ENCODE results near the gene USF1.
A peak's percentile ranks its signal among the peaks of the same experiment; 100 is the strongest.

USF1 gene

GRCh38 chr1:161037661-161038522, 7.9 kb downstream of the USF1 start:
- TF ChIP-seq ZBTB7A (IDR thresholded peaks at IDR 0.05; ENCODE audit: low read depth) (0 out of 2 replicates have a peak, but pooled peaks have one; percentile 6), NFIC (IDR thresholded peaks at IDR 0.05) (peak; percentile 90), FOXM1 (IDR thresholded peaks at IDR 0.05; ENCODE audit: borderline replicate concordance, low read depth) (no peak), TEAD4 (IDR thresholded peaks at IDR 0.05) (0 out of 2 replicates have a peak, but pooled peaks have one; percentile 22)

GRCh38 chr1:161033751-161034150, 12.0 kb downstream of the USF1 start:
- TF ChIP-seq USF1 (IDR thresholded peaks at IDR 0.05), result no peak
- TF ChIP-seq CEBPB (IDR thresholded peaks at IDR 0.05), result no peak
- TF ChIP-seq TEAD4 (IDR thresholded peaks at IDR 0.05), result no peak
- no peak for TF ChIP-seq YY1 (IDR thresholded peaks at IDR 0.05; ENCODE audit: low read depth)
- TF ChIP-seq, protein P1, sequence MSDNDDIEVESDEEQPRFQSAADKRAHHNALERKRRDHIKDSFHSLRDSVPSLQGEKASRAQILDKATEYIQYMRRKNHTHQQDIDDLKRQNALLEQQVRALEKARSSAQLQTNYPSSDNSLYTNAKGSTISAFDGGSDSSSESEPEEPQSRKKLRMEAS (IDR thresholded peaks at IDR 0.05), result no peak
- TF ChIP-seq EP300 (IDR thresholded peaks at IDR 0.05; ENCODE audit: borderline replicate concordance), result no peak
- no peak for TF ChIP-seq NFIC (IDR thresholded peaks at IDR 0.05)
- TF ChIP-seq, protein P2, sequence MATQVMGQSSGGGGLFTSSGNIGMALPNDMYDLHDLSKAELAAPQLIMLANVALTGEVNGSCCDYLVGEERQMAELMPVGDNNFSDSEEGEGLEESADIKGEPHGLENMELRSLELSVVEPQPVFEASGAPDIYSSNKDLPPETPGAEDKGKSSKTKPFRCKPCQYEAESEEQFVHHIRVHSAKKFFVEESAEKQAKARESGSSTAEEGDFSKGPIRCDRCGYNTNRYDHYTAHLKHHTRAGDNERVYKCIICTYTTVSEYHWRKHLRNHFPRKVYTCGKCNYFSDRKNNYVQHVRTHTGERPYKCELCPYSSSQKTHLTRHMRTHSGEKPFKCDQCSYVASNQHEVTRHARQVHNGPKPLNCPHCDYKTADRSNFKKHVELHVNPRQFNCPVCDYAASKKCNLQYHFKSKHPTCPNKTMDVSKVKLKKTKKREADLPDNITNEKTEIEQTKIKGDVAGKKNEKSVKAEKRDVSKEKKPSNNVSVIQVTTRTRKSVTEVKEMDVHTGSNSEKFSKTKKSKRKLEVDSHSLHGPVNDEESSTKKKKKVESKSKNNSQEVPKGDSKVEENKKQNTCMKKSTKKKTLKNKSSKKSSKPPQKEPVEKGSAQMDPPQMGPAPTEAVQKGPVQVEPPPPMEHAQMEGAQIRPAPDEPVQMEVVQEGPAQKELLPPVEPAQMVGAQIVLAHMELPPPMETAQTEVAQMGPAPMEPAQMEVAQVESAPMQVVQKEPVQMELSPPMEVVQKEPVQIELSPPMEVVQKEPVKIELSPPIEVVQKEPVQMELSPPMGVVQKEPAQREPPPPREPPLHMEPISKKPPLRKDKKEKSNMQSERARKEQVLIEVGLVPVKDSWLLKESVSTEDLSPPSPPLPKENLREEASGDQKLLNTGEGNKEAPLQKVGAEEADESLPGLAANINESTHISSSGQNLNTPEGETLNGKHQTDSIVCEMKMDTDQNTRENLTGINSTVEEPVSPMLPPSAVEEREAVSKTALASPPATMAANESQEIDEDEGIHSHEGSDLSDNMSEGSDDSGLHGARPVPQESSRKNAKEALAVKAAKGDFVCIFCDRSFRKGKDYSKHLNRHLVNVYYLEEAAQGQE (IDR thresholded peaks at IDR 0.05; ENCODE audit: low read depth), result no peak
- TF ChIP-seq TAF1 (IDR thresholded peaks at IDR 0.05; ENCODE audit: low read depth), result no peak
- TF ChIP-seq TCF12 (IDR thresholded peaks at IDR 0.05; ENCODE audit: low read depth), result no peak
- no peak for TF ChIP-seq ZBTB7A (IDR thresholded peaks at IDR 0.05; ENCODE audit: low read depth)
- no peak for TF ChIP-seq FOXM1 (IDR thresholded peaks at IDR 0.05; ENCODE audit: borderline replicate concordance, low read depth)
- no peak for TF ChIP-seq EGR1 (IDR thresholded peaks at IDR 0.05)

GRCh38 chr1:161032409-161032808, 13.4 kb downstream of the USF1 start:
- TF ChIP-seq CEBPB (IDR thresholded peaks at IDR 0.05) (no peak), TEAD4 (IDR thresholded peaks at IDR 0.05) (no peak), NFIC (IDR thresholded peaks at IDR 0.05) (no peak), EP300 (IDR thresholded peaks at IDR 0.05; ENCODE audit: borderline replicate concordance) (no peak), TCF12 (IDR thresholded peaks at IDR 0.05; ENCODE audit: low read depth) (no peak), YY1 (IDR thresholded peaks at IDR 0.05; ENCODE audit: low read depth) (no peak), CREB1 (IDR thresholded peaks at IDR 0.05; ENCODE audit: low read depth) (no peak), ZBTB7A (IDR thresholded peaks at IDR 0.05; ENCODE audit: low read depth) (no peak), USF1 (IDR thresholded peaks at IDR 0.05) (no peak), FOXM1 (IDR thresholded peaks at IDR 0.05; ENCODE audit: borderline replicate concordance, low read depth) (no peak), RAD21 (IDR thresholded peaks at IDR 0.05; ENCODE audit: low read depth) (no peak), TAF1 (IDR thresholded peaks at IDR 0.05; ENCODE audit: low read depth) (no peak), EGR1 (IDR thresholded peaks at IDR 0.05) (no peak)
- TF ChIP-seq, protein P2 (IDR thresholded peaks at IDR 0.05; ENCODE audit: low read depth), result no peak
- TF ChIP-seq, protein P1 (IDR thresholded peaks at IDR 0.05), result no peak

DNA sequence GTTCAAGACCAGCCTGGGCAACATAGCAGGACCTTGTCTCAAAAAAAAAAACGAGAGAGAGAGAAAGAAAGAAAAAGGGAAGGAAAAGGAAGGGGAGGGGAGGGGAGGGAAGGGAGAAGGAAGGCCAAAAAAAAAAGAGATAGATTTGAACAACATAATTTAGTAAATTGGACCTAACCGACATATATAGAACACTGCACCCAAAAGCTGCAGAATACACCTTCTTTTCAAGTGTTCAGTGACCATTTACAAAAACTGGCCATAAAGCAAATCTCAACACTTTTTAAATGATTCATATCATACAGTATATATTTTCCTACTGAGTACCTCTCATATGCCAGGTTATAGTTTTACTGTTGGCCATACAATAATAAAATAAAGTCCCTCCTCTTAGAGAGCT, 13.9 kb downstream of the USF1 start:
- TF ChIP-seq YY1 (IDR thresholded peaks at IDR 0.05; ENCODE audit: low read depth) (no peak), TAF1 (IDR thresholded peaks at IDR 0.05; ENCODE audit: low read depth) (no peak), NFIC (IDR thresholded peaks at IDR 0.05) (no peak), FOXM1 (IDR thresholded peaks at IDR 0.05; ENCODE audit: borderline replicate concordance, low read depth) (no peak), RAD21 (IDR thresholded peaks at IDR 0.05; ENCODE audit: low read depth) (no peak), ZBTB7A (IDR thresholded peaks at IDR 0.05; ENCODE audit: low read depth) (no peak), USF1 (IDR thresholded peaks at IDR 0.05) (no peak), TEAD4 (IDR thresholded peaks at IDR 0.05) (no peak), EGR1 (IDR thresholded peaks at IDR 0.05) (no peak), EP300 (IDR thresholded peaks at IDR 0.05; ENCODE audit: borderline replicate concordance) (no peak), CEBPB (IDR thresholded peaks at IDR 0.05) (no peak), CREB1 (IDR thresholded peaks at IDR 0.05; ENCODE audit: low read depth) (no peak), TCF12 (IDR thresholded peaks at IDR 0.05; ENCODE audit: low read depth) (no peak)
- TF ChIP-seq, protein P1 (IDR thresholded peaks at IDR 0.05), result no peak
- TF ChIP-seq, protein P2 (IDR thresholded peaks at IDR 0.05; ENCODE audit: low read depth), result no peak
